ENCODE data around the gene NCOA1. TPM values are rescaled to one million over a fixed set of nuclear protein-coding genes. Genes with fewer than 3 reads are reported as not detected.
"Not testable (repeated sequence)": the region's sequence is repeated elsewhere in the genome, so short reads cannot be mapped to it uniquely, and the experiment has no call there.

The NCOA1 gene
- total and polyA plus RNA-seq, 7 donors: 12.8 to 78.1 (median 44.2) TPM

DNA sequence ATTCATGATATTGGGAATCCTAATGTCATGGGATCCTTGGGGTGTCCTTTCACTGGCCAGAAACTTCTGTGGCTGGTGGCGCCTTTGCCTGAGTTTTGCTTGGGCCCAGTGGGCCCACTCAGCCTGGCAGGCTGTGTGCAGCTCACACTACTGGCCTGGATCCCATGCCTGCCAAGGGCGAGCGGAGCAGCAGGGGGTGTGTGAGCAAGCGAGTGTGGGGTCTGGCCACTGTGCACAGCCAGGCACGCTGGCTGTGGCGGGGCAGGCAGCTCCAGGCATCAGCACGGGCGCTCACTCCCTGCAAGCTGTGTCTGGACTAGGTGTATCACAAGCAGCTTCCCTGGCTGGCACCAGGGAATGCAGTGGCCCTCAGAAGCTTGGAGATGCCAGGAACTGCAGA is 74.5 kb downstream of the NCOA1 start:
- ATAC-seq (no peak), DNase-seq (no peak)

DNA sequence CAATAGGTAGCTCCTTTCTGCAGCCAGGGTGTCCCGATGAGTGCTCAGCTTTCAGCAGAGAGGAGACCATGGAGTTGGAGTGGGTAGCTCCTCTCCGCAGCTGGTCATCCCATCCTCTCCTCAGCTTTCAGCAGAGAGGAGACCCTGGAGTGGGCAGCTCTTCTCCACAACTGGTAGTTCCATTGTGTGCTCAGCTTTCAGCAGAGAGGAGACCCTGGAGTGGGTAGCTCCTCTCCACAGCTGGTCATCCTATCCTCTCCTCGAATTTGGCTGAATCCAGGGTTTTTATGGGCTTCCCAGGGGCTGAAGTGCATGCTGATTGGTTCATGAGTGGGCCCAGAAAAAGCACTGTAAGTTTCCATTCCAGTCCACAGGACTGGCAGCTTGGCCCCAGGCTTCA is 75.2 kb downstream of the NCOA1 start:
- H3K36me3 ChIP-seq (ENCODE audit: insufficient read depth in 1 of 2, low read depth in 1 of 2): peaks cover 0 to 31% of the 10 kb centered on the region in 2 donors
- TF ChIP-seq, protein P1, sequence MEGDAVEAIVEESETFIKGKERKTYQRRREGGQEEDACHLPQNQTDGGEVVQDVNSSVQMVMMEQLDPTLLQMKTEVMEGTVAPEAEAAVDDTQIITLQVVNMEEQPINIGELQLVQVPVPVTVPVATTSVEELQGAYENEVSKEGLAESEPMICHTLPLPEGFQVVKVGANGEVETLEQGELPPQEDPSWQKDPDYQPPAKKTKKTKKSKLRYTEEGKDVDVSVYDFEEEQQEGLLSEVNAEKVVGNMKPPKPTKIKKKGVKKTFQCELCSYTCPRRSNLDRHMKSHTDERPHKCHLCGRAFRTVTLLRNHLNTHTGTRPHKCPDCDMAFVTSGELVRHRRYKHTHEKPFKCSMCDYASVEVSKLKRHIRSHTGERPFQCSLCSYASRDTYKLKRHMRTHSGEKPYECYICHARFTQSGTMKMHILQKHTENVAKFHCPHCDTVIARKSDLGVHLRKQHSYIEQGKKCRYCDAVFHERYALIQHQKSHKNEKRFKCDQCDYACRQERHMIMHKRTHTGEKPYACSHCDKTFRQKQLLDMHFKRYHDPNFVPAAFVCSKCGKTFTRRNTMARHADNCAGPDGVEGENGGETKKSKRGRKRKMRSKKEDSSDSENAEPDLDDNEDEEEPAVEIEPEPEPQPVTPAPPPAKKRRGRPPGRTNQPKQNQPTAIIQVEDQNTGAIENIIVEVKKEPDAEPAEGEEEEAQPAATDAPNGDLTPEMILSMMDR (IDR thresholded peaks at IDR 0.05): no peak
- peaks cover 16% of the 10 kb centered on the region for H3K4me1 ChIP-seq
- ATAC-seq (no peak), DNase-seq (no peak)
- 95 to 98% (median 96%) methylated on average over 3 of the region's 3 CpGs for WGBS, 3 donors
- no peaks in the 10 kb centered on the region for H3K27me3 ChIP-seq (ENCODE audit: insufficient read depth in 3 of 3, low read length in 2 of 3)
- H3K4me3 ChIP-seq: no peak overlapping the region
- no peak overlapping the region for H3K27ac ChIP-seq
- no peaks in the 10 kb centered on the region for H3K9me3 ChIP-seq
- intact Hi-C loops (cut with DNase I): no loop called here

More for the DNA sequence above, 74.5 kb downstream of the NCOA1 start:
- WGBS, 3 donors: 95 to 99% (median 98%) methylated on average over 8 of the region's 8 CpGs
- TF ChIP-seq, protein P1 (IDR thresholded peaks at IDR 0.05): no peak
- intact Hi-C loops (cut with DNase I): no loop called here
- Histone ChIP-seq H3K27me3 (ENCODE audit: insufficient read depth in 3 of 3, low read length in 2 of 3) (no peaks in the 10 kb centered on the region), H3K4me1 (peaks cover 20% of the 10 kb centered on the region), H3K36me3 (ENCODE audit: insufficient read depth in 1 of 2, low read depth in 1 of 2) (peaks cover 0 to 31% of the 10 kb centered on the region in 2 donors), H3K4me3 (no peak overlapping the region), H3K27ac (no peak overlapping the region), H3K9me3 (no peaks in the 10 kb centered on the region)

- no peak overlapping the region for H3K4me3 ChIP-seq
- ATAC-seq: no peak
- no peak for DNase-seq
- no peak overlapping the region for H3K27ac ChIP-seq
- H3K4me1 ChIP-seq: peaks cover 13% of the 10 kb centered on the region
- H3K9me3 ChIP-seq: no peaks in the 10 kb centered on the region
- H3K27me3 ChIP-seq (ENCODE audit: insufficient read depth in 3 of 3, low read length in 2 of 3): no peaks in the 10 kb centered on the region
- intact Hi-C loops (cut with DNase I): no loop called here
- peaks cover 0 to 31% of the 10 kb centered on the region in 2 donors for H3K36me3 ChIP-seq (ENCODE audit: insufficient read depth in 1 of 2, low read depth in 1 of 2)
- 96 to 99% (median 98%) methylated on average over 7 of the region's 7 CpGs for WGBS, 3 donors
- TF ChIP-seq, protein P1 (IDR thresholded peaks at IDR 0.05): no peak
Measured at GRCh38 chr2:24566630-24567029, 75.6 kb downstream of the NCOA1 start.

GRCh38 chr2:24568551-24568950 is 77.5 kb downstream of the NCOA1 start:
- Histone ChIP-seq H3K4me1 (no peaks in the 10 kb centered on the region), H3K27ac (no peak overlapping the region), H3K27me3 (ENCODE audit: insufficient read depth in 3 of 3, low read length in 2 of 3) (no peaks in the 10 kb centered on the region), H3K9me3 (no peaks in the 10 kb centered on the region), H3K36me3 (ENCODE audit: insufficient read depth in 1 of 2, low read depth in 1 of 2) (peaks cover 0 to 31% of the 10 kb centered on the region in 2 donors), H3K4me3 (no peak overlapping the region)
- TF ChIP-seq, protein P1 (IDR thresholded peaks at IDR 0.05): no peak
- DNase-seq (no peak), ATAC-seq (no peak)
- intact Hi-C loops (cut with DNase I): no loop called here

DNA sequence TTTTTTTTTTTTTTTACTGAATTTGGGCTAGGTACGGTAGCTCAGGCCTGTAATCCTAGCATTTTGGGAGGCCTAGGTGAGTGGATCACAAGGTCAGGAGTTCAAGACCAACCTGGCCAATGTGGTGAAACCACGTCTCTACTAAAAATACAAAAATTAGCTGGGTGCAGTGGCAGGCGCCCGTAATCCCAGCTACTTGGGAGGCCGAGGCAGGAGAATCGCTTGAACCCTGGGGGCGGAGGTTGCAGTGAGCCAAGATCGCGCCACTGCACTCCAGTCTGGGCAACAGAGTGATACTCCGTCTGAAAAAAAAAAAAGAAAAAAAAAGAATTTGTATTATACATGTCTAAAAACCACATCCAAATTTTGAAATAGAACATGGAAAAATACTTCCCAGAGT is 78.5 kb downstream of the NCOA1 start:
- H3K36me3 ChIP-seq (ENCODE audit: insufficient read depth in 1 of 2, low read depth in 1 of 2): peaks cover 0 to 26% of the 10 kb centered on the region in 2 donors
- H3K9me3 ChIP-seq; H3K27ac ChIP-seq; intact Hi-C loops (cut with DNase I); ATAC-seq; H3K4me3 ChIP-seq; DNase-seq; H3K4me1 ChIP-seq; H3K27me3 ChIP-seq (ENCODE audit: insufficient read depth in 3 of 3, low read length in 2 of 3): not testable (repeated sequence)
- WGBS, 3 donors: 91 to 93% (median 93%) methylated on average over 10 of the region's 10 CpGs
